ENCODE results near the gene SH3BGRL.

The SH3BGRL gene

DNA sequence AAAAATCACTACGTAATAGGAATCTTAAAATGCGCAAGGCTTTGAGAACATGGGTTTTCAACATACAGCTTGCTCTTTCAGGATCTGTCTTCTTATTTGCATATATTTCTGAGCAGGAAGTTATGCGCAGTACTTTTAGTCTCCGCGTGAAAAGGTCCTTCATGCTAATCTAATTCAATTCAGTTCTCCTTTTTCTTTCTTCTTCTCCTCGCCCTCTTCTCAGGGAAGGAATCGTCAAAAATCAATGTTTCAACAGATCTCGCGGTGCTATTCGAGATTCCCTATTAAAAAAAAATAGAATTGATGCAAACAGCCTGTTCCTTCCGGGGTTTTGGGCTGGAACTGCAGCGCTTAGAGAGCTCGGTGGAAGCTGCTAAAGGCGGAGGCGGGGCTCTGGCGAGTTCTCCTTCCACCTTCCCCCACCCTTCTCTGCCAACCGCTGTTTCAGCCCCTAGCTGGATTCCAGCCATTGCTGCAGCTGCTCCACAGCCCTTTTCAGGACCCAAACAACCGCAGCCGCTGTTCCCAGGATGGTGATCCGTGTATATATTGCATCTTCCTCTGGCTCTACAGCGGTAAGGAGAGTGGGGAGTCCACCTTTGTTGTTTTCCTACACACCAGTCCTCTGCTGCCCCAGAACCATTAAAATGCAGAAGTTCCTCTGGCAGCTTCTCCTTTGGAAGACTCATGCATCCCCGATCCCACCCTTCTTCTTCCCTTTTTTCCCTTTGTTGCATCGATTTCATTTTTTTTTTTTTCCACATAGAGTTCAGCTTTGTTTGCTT lies at the start of gene SH3BGRL, which contains the start of gene HMGN5:
TSS of gene SH3BGRL (plus strand) at position 432 of the 785 bp plus-strand sequence. CDS start at position 531, 99 bp downstream.
TSS of gene HMGN5 (minus strand) at position 243 of the 785 bp plus-strand sequence. CDS start 80,364 bp downstream, outside the sequence.
- peak; percentile 77 for DNase-seq (ENCODE audit: low spot score)

DNA sequence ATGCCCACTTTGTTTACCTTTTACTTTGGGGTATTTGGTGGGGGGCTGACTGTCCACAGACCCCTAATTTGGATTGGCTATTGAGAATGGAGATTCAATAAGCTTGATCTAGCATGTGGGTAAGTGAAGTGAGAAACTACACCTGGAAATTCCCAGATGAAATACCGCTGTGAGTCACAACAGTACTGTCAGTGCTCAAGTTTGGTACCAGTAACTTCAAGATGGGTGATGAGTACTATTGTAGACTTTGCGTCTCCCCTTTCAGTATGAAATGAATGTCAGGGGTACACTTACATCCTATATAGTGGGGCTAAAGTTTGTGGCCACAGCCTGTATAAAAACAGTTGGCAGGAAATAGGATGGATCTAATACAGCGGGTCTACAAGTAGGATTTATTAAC lies 33.5 kb upstream of the SH3BGRL start:
- DNase-seq (ENCODE audit: low spot score), result no peak

DNA sequence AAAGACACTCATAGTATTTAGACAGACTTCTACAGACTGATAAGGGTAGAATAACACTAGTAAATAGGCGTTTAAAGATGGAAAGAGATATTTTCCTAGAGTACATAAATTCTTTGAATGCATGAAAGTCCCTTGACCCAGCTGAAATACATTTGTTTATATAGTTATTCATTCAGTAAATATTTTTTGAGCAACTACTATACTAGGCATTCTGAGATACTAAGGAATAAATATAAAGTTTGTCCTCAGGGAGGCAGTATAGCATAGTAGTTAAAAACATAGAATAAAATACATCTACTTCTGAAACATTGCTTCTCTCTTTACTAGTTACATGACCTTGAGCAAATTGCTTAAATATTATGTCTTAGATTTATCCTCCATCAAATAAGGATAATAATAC lies 27.6 kb upstream of the SH3BGRL start:
- DNase-seq (ENCODE audit: low spot score), result peak; percentile 7

DNA sequence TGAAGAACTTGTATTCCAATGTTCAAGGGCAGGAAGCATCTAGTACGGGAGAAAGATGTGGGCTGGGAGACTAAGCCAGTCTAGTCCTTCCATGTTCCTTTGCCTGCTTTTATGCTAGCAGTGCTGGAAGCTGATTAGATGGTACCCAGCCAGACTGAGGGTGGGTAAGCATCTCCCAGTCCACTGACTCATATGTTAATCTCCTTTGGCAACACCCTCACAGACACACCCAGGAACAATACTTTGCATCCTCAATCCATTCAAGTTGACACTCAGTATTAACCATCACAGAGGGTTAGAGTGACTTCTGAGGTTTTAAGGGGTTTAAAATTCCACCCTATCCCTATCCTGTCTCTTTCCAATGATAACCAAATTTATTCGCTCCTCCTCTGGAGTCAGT lies 6.6 kb upstream of the SH3BGRL start:
- no peak for DNase-seq (ENCODE audit: low spot score)

DNA sequence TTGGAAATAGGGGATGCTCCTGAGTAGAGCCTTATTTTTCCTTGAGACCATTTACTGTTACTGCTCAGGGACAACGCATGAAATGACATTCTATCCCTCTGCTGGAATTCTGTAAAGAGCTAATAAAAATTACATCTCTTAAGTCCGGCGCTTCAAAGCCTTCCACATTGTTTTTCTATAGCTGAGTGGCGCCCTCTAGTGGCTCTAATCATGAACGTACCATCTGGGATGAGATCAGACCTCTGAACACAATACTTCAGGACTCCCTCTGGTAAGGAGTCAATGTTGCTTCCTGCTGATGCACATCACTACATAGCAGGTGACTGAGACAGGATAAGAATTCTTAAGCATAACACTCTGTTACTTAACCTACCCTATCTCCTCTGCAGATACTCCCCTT lies 6.2 kb upstream of the SH3BGRL start:
- DNase-seq (ENCODE audit: low spot score), result peak; percentile 52

DNA sequence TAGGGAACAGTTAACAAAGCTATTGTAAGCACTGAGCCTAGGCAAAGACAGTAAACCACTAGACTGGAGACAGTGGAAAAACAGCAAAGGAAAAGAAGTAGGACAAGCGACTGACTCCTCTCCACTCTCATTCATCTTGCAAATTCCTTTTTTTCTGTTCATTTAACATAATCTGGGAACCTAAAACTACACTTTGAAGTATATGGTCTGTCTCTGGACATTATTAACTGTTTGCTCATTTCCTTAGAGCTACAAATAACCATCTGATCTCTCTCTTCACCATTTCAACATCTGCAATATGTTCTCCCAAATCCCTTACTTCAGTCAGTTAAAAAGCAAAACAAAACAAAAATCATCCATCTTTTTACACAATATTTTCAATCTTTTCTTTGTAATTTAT lies 831 bp upstream of the SH3BGRL start:
- no peak for DNase-seq (ENCODE audit: low spot score)

DNA sequence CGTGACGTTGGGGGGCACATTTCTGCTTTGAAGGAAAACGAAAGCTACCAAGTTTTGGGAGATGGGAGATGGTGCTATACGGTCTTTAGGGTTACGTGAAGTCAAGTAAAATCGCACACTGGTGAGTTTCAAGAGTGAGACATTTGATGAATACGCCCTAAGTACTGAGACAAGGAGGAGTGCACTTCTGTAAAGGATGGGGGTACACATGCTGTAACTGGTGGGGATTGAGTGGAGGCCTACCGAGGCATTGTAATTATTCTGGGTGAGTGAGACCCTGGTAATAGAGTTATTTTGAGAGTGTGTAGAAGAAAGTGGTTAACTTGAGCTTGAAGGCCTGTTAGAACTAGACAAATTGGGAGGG lies 536 bp downstream of the SH3BGRL start:
- peak; percentile 30 for DNase-seq (ENCODE audit: low spot score)

DNA sequence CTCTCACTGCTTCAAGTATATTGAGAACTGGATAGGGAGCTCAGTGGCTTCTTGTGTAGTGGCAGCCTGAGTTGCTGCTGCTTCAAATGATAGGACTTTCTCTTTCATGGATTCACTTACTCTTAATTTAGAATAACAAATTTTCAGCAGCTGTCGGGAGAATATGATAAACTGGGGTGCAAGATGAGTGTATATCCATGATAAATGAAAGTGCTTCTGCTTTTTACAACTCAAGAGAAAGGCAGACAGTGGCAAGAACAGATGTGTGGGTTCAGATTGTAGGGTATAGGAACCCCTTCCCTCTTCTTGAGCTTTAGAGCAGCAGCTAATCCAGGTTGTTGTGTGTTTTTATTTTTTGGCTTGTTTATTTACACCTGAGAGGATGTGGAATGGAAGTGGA lies 1.0 kb downstream of the SH3BGRL start:
- DNase-seq (ENCODE audit: low spot score), result no peak

DNA sequence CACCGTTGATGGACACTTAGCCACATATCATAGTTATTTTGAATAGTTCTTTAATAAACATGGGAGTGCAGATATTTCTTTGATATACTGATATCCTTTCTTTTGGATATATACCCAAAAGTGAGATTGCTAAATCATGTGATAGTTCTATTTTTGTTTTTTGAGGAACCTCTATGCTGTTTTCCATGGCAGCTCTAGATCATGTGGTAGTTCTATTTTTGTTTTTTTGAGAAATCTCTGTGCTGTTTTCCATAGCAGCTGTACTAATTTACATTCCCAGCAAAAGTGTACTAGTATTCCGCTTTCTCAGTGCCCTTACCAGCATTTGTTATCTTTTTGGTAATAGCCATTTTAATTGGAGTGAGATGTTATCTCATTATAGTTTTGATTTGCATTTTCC lies 3.6 kb downstream of the SH3BGRL start:
- no peak for DNase-seq (ENCODE audit: low spot score)

DNA sequence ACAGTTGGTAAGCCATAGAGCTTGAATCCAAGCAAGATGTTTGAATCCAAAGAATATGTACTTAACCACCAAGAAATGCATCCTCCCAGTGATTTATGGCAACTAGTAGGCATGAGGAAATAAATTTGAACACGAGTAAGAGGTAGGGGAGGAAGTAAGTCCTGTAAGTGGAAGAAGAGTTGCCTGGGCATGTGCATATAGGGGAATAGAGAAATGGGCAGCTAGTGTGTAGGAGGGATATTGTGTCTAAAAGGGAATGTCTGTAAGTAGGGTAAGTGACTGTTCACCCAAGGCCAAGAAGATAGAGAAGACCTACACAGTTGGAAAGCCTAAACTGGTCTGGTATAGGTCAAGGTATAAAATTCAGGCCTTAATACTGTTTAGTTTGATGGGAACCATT lies 4.6 kb downstream of the SH3BGRL start:
- DNase-seq (ENCODE audit: low spot score), result no peak

DNA sequence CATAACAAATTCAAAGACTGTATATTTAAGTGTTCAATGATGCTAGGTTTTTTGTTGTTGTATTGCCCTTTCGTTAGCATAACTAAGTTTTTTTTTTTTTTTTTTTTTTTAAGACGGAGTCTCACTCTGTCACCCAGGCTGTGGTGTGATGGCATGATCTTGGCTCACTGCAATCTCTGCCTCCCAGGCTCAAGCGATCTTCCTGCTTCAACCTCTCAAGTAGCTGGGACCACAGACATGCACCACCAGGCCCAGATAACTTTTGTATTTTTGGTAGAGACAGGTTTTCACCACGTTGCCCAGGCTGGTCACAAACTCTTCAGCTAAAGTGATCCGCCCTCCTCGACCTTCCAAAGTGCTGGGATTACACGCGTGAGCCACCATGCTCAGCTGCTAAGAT lies 7.0 kb downstream of the SH3BGRL start:
- no peak for DNase-seq (ENCODE audit: low spot score)

DNA sequence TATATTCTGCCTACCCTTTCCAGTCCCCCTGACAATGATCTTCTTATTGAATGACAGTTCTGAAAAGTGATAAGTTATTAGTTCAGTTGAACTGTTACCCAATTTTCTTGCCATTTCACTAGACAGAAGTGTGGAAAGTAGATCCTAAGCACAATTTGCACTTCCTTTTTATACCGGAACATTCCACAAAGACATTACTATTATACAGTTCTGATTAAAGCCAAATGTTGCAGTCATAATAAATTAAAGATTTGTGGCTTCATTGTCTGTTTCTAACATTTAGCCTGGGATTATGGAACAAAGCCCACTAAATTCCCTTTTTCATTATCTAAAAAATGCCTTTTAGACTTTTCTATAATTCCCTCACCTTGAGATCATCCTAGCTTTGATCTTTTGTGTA lies 13.8 kb downstream of the SH3BGRL start:
- no peak for DNase-seq (ENCODE audit: low spot score)

DNA sequence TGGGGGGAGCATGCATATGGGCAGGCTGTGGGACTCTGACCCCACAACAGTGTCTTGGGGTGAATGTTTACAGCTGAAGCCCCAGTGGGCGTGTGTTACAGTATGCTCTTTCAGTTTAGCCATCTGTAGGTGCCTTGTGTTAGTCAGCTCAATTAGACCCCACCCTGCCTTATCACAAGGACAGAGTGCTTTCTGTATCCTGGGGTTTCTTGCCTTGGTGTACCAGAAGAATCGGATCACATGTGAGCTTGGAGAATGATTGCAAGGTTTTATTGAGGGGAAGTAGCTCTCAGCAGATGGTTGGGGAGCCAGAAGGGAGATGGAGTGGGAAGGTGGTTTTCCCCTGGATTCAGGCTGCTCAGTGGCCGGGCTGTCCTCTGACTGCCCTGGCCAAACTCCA lies 27.3 kb downstream of the SH3BGRL start:
- no peak for DNase-seq (ENCODE audit: low spot score)

DNA sequence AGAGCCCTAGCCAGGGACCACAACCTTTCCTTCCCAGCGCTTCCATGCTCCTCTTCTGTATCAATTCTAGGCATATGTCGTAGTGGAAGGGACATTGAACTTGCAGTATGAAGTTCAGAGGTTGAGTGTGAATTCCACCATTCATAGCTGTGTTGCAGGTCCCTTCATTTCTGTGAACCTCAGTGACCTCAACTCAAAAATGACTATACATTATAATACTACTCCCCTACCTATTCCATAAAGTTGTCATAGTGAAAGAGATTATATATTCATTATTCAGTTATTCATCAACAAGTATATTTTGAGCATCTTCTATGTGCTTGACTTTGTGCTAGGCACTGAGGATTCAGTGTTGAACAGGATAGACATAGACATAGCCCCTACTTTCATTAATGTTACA lies 28.0 kb downstream of the SH3BGRL start:
- no peak for DNase-seq (ENCODE audit: low spot score)

DNA sequence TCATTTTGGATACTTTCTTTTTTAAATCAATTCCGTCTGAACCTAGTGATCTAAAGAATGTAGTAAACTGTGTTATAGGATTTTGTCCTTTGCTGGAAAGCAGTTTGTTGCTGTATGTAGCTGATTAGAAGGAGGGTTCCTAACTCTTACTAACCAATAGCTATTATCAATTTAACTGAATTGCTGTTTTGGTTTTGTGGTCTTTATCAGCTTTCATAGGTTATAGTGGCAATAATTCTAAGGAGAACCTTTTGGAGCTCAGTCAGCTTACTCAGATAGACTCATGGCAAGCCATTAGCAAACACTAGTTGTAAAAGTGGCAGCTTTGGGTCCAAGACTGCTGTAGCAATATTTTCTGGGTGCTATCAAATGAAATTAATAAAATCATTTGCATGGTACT lies 29.6 kb downstream of the SH3BGRL start:
- DNase-seq (ENCODE audit: low spot score), result no peak

DNA sequence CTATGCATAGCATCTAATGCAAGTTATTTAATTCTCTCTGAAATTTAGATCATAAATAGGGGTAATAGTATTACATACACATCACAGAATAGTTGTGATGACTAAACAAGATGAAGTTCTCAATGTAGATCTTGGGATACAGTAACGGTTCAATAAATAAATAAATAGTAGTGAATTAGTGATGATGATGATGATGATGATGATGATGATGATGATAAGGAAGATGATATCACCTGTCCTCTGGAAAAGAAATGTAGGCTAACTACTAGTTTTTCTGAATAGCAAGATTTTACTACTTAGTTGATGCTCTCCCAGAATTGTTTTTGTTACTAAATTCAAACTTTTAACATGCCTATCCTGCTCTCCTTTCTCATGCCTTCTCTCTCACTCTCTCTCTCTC lies 30.3 kb downstream of the SH3BGRL start:
- DNase-seq (ENCODE audit: low spot score), result no peak

DNA sequence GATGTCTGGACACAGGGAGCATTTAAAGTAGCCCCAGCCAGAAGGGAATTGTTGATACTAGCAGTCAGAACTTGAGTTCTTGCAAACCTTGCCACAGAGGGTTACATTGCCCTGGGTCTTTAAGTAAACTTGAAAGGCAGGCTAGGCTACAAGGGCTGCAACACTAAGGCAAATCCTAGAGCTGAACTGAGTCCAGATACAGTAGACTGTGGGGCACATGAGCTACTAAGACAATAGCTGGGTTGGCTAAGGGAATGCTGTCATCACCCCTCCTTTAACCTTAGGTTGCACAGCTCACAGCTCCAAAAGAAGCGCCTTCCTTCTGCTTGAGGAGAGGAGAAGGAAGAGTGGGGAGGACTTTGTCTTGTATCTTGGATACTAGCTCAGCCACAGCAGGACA lies 35.6 kb downstream of the SH3BGRL start:
- DNase-seq (ENCODE audit: low spot score), result no peak

DNA sequence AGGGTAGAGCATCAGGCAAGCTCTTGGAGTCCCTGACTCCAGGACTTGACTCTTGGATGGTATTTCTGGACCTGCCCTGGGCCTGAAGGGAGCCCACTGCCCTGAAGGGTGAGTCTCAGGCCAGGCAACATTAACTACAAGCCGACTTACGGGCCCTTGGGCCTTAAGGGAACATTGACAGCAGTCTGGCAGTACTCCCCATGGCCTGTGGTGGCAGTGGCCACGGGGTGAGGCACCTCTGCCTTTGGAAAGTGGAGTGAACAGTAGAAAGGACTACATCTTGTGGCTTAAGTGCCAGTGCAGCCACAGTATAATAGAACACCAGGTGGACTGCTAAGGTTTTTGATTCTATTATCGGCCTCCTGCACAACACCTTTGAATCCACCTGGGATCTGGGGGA lies 36.3 kb downstream of the SH3BGRL start:
- no peak for DNase-seq (ENCODE audit: low spot score)

DNA sequence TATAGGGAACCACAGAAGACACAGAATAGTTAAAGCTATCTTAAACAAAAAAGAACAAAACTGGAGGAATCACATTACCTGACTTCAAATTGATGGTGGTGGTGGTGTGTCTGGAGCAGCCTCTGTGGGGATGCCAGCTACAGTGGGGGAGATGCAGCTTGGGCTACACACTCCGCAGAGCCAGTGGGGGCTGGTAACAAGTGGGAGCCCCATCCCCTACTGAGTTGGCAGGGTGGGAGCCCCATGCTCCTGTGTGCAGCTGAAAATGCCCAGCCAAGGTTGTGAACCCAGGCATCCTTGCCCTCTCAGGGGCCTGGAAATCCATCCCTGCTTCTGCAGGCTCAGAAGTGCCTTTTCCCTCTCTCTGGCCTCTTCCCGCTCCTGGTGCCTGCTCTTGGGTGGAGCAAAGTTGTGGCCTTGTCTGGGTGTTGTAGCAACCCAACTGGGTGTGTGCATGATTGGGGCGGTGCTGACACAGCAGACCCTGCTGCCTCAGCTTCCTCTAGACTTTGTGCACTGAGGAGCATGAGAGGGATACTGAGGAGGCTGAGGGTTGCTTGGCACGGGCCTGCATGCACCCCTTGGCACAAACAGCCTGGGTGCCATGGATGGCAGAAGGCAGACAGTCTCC lies 38.9 kb downstream of the SH3BGRL start:
- DNase-seq (ENCODE audit: low spot score), result no peak

DNA sequence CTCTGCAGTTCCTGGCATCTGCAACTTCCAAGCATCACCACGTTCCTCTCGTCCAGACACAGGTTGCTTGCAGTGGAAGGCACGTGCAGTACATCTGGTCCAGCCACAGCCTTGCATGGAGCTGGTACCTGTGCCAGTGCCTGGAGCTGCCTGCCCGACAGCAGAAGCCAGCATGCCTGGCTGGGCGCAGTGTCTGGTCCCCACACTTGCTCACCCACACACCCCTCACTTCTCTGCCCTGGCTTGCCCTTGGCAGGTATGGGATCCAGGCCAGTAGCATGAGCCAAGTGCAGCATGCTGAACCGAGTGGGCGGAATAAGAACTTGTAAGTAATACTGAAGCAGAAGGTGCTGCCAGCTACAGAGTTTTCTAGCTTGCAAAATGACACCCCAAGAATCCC lies 39.9 kb downstream of the SH3BGRL start:
- DNase-seq (ENCODE audit: low spot score), result no peak

DNA sequence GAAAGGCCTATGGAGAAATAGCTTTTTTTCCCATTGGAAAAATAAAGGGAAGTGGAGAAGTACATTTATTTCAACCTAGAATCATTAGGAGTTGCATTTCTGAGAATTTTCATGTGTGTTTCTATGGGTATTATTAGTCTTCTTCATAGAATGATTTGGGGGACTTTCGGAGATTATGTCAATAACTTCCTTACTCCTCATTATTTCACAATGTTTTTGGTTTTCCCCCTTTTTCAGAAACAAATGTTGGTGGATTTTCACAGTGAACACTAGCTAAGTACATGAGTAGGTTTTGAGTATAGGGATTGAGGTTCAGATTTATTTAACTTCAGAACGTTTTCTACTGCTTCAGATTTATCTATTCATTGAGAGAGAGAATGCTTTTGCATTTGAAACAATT lies 54.0 kb downstream of the SH3BGRL start:
- DNase-seq (ENCODE audit: low spot score), result no peak

DNA sequence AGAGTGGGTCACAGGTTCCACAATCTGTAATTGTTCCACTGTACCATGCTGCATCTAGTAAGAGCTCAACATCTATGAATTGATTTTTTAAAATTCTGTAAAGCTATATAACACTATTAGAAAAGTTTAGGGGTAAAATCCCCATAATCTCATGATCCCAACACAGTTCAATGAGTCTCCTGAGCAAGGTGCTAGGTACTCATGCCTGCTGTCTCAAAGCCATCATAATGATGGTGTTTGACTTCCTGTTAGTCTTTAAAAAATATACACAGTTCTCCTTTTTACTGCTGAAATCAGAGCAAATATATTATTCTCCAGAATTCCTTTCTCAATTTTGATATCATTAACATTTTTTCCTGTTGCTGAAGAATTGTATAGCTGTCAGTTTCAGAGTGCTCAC lies 55.9 kb downstream of the SH3BGRL start:
- no peak for DNase-seq (ENCODE audit: low spot score)

DNA sequence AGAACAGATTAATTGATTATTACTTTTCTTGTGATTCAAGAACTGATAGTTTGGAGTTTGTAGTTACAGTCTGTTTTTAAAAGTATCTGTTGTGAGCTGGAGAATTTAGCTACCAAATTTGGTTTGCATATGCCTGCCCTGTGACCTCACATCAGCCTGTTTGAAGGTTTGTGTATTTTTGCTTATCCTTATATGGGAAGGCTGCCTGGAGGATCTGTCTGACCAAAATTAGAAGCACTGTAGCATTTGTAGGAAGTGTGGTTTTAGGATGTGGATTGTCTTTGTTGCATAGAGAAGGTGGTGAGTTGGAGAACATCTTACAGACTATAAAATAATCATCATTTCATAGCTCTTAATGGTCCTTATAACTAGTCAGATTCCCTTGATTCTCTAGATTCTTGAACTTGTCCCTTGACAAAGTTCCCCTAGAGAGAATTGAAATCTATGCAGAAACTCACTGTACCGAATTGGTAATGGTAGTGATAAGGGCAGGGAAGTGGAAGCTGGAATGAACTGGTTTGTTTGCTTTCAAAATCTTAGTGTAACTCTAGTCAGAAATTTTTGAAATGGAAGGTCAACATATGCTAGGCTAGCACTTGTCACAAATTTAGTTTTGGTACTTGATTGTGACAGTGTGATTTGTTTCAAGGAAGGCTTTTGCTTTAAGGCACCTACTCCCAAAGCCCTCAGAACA lies 57.3 kb downstream of the SH3BGRL start:
- DNase-seq (ENCODE audit: low spot score), result no peak

All from globus pallidus (tissue), 1 donor.